SK-N-SH (cell line): ENCODE data around the gene ZC3H7B. TPM values are rescaled to one million over a fixed set of nuclear protein-coding genes. Genes with fewer than 3 reads are reported as not detected.

Experiments
- CTCF ChIA-PET: fragments of 300-600, 350-600 bp; formaldehyde crosslinking; extraction: SDS; loops from one replicate; lab custom pipeline; 2021; lab: Yijun Ruan, JAX
- POLR2A ChIA-PET: fragments of 350-600 bp; sonication (Branson Sonifier 250); formaldehyde crosslinking; extraction: SDS; loops from one replicate; lab custom pipeline; 2020; ENCODE audit warnings: antibody characterized with exemption, inconsistent platforms; lab: Yijun Ruan, JAX
- DNase-seq: peaks from one replicate; pipeline ENCODE4 v3.0.0; 2012
- H2AFZ ChIP-seq: fragments of 200-600 bp; sonication (generic); 2 replicates; pipeline ENCODE4 v1.8.1; 2016; ENCODE audit warnings: antibody characterized with exemption, mild to moderate bottlenecking, low read depth
- H3F3A ChIP-seq: fragments of 200-600 bp; sonication (generic); replicated peaks from 2 replicates; pipeline ENCODE3; 2016; ENCODE audit warnings: antibody characterized with exemption, mild to moderate bottlenecking; ENCODE audit not compliant: insufficient read depth
- H3K27ac ChIP-seq, 2 experiments: fragments of 200-500 bp in 1 of 2; fragments of 200-600 bp in 1 of 2; sonication (Bioruptor generic) in 1 of 2; sonication (generic), shearing (Covaris generic) in 1 of 2; 2 replicates each; pipeline versions ENCODE4 v1.5.1 to v1.6.1; 2014 to 2016; ENCODE audit warnings: low read depth in 2 of 2, inconsistent platforms in 1 of 2, low read length in 1 of 2, mild to moderate bottlenecking in 1 of 2, mixed read lengths in 1 of 2
- H3K27me3 ChIP-seq: fragments of 200-600 bp; sonication (generic), shearing (Covaris generic); 2 replicates; pipeline ENCODE4 v1.6.1; 2016; ENCODE audit warnings: mixed run types; ENCODE audit not compliant: insufficient read depth
- H3K36me3 ChIP-seq, 2 experiments: fragments of 200-500 bp in 1 of 2; fragments of 200-600 bp in 1 of 2; sonication (Bioruptor generic) in 1 of 2; sonication (generic) in 1 of 2; replicated peaks in 1 of 2; 2 replicates each; pipeline versions ENCODE3 to v1.5.1; 2014 to 2016; ENCODE audit warnings: low read length in 1 of 2, mild to moderate bottlenecking in 1 of 2; ENCODE audit not compliant: insufficient read depth in 2 of 2, control insufficient read depth in 1 of 2
- H3K4me1 ChIP-seq, 2 experiments: fragments of 200-500 bp in 1 of 2; fragments of 200-600 bp in 1 of 2; sonication (Bioruptor generic) in 1 of 2; sonication (generic), shearing (Covaris generic) in 1 of 2; 2 replicates each; pipeline versions ENCODE4 v1.5.1 to v1.6.1; 2014 to 2016; ENCODE audit warnings: low read depth in 1 of 2, low read length in 1 of 2, mixed run types in 1 of 2; ENCODE audit not compliant: insufficient read depth in 2 of 2, control insufficient read depth in 1 of 2
- H3K4me2 ChIP-seq: fragments of 200-600 bp; sonication (generic), shearing (Covaris generic); 2 replicates; pipeline ENCODE4 v1.6.1; 2017; ENCODE audit warnings: mixed run types
- H3K4me3 ChIP-seq, 2 experiments: fragments of 200-500 bp in 1 of 2; fragments of 200-600 bp in 1 of 2; sonication (Bioruptor generic) in 1 of 2; sonication (generic), shearing (Covaris generic) in 1 of 2; 2 replicates each; pipeline versions ENCODE4 v1.5.1 to v1.8.1; 2014 to 2016; ENCODE audit warnings: low read depth in 2 of 2, inconsistent platforms in 1 of 2, low read length in 1 of 2, mild to moderate bottlenecking in 1 of 2, mixed read lengths in 1 of 2, moderate library complexity in 1 of 2
- H3K79me2 ChIP-seq: fragments of 200-600 bp; sonication (generic); 2 replicates; pipeline ENCODE4 v1.8.1; 2017; ENCODE audit warnings: mild to moderate bottlenecking; ENCODE audit not compliant: insufficient read depth
- H3K9ac ChIP-seq: fragments of 200-600 bp; sonication (generic); 2 replicates; pipeline ENCODE4 v1.6.1; 2017; ENCODE audit warnings: mixed run types
- H3K9me2 ChIP-seq: fragments of 200-600 bp; sonication (generic); 2 replicates; pipeline ENCODE4 v1.6.1; 2017; ENCODE audit warnings: mixed run types
- H3K9me3 ChIP-seq: fragments of 200-600 bp; sonication (generic); 2 replicates; pipeline ENCODE4 v1.6.1; 2017; ENCODE audit warnings: mixed run types, mild to moderate bottlenecking, moderate library complexity
- H4K20me1 ChIP-seq: fragments of 200-600 bp; sonication (generic); 2 replicates; pipeline ENCODE4 v1.6.1; 2017; ENCODE audit warnings: mild to moderate bottlenecking, mixed run types; ENCODE audit not compliant: insufficient read depth
- CHD2 ChIP-seq: fragments of 150-350 bp; IDR thresholded peaks from 2 replicates; pipeline ENCODE4 v1.6.1; 2018; ENCODE audit warnings: low read length; ENCODE audit not compliant: partially characterized antibody
- EZH2phosphoT487 ChIP-seq: fragments of 200-600 bp; sonication (generic); IDR thresholded peaks from 2 replicates; pipeline ENCODE4 v1.6.1; 2017; ENCODE audit warnings: low read depth, mixed run types, mild to moderate bottlenecking, antibody characterized with exemption, moderate library complexity, borderline replicate concordance
- FOSL2 ChIP-seq: IDR thresholded peaks from 2 replicates; pipeline ENCODE4 v1.4.0; 2012; ENCODE audit warnings: low read depth, mild to moderate bottlenecking, moderate library complexity, borderline replicate concordance
- FOXJ3 ChIP-seq: sonication (generic); formaldehyde crosslinking; IDR thresholded peaks from 2 replicates; pipeline ENCODE4 v1.5.1; 2020; ENCODE audit warnings: mild to moderate bottlenecking, missing genetic modification reagents
- GABPA ChIP-seq: IDR thresholded peaks from 2 replicates; pipeline ENCODE4 v1.4.0; 2012; ENCODE audit warnings: low read depth, mild to moderate bottlenecking
- IRF3 ChIP-seq: fragments of 150-350 bp; IDR thresholded peaks from 2 replicates; pipeline ENCODE4 v1.6.1; 2016; ENCODE audit warnings: mild to moderate bottlenecking, low read depth, low read length
- MEF2A ChIP-seq: IDR thresholded peaks from 2 replicates; pipeline ENCODE4 v1.4.0; 2012; ENCODE audit warnings: low read depth, borderline replicate concordance
- MXI1 ChIP-seq: IDR thresholded peaks from 2 replicates; pipeline ENCODE4 v1.6.1; 2012; ENCODE audit warnings: mild to moderate bottlenecking, low read depth, low read length, improper control_type of control experiment
- NFIC ChIP-seq: IDR thresholded peaks from 2 replicates; pipeline ENCODE4 v1.4.0; 2012; ENCODE audit warnings: borderline replicate concordance
- NRF1 ChIP-seq: IDR thresholded peaks from 2 replicates; pipeline ENCODE4 v1.6.1; 2012; ENCODE audit warnings: low read depth, mild to moderate bottlenecking, low read length
- PBX3 ChIP-seq: IDR thresholded peaks from 2 replicates; pipeline ENCODE4; 2012
- RFX5 ChIP-seq: IDR thresholded peaks from 2 replicates; pipeline ENCODE4 v1.6.1; 2012; ENCODE audit warnings: mild to moderate bottlenecking, improper control_type of control experiment, low read length
- RXRA ChIP-seq: IDR thresholded peaks from 2 replicates; pipeline ENCODE4 v1.4.0; 2012; ENCODE audit warnings: low read depth, mild to moderate bottlenecking, borderline replicate concordance
- SMC3 ChIP-seq: IDR thresholded peaks from 2 replicates; pipeline ENCODE4 v1.6.1; 2012; ENCODE audit warnings: low read depth, low read length, improper control_type of control experiment
- TAF1 ChIP-seq: IDR thresholded peaks from 2 replicates; pipeline ENCODE4 v1.6.1; 2012; ENCODE audit warnings: low read depth, mild to moderate bottlenecking, low read length, moderate library complexity, borderline replicate concordance
- TEAD4 ChIP-seq: IDR thresholded peaks from 2 replicates; pipeline ENCODE4 v1.4.0; 2012; ENCODE audit warnings: mild to moderate bottlenecking, borderline replicate concordance; ENCODE audit not compliant: insufficient read depth
- YY1 ChIP-seq: IDR thresholded peaks from 2 replicates; pipeline ENCODE4 v1.4.0; 2012; ENCODE audit warnings: low read depth, mild to moderate bottlenecking
- whole genome bisulfite sequencing: methylation state at CpG from one replicate; pipeline ENCODE4 v1.1.6; 2017; ENCODE audit warnings: low lambda C conversion rate; 5-methylcytosine and 5-hydroxymethylcytosine counted together
- polyA plus RNA-seq, 3 experiments: library from polyadenylated mRNA; depleted of rRNA; stranded (reverse); fragments of >200 nt; gene quantifications; 2 replicates each; pipeline ENCODE4 v1.2.3, GENCODE V29; 2012
- TF ChIP-seq, protein P1 (sequence below): fragments of 200-600 bp; sonication (generic); IDR thresholded peaks from 2 replicates; pipeline ENCODE4 v1.6.1; 2017; ENCODE audit warnings: antibody characterized with exemption, mild to moderate bottlenecking, moderate library complexity
- TF ChIP-seq, protein P2 (sequence below): IDR thresholded peaks from 2 replicates; pipeline ENCODE4 v1.4.0; 2012; ENCODE audit warnings: low read depth, borderline replicate concordance
- TF ChIP-seq, protein P3 (sequence below): fragments of 150-350 bp; IDR thresholded peaks from 2 replicates; pipeline ENCODE4 v1.6.1; 2017; ENCODE audit warnings: antibody characterized with exemption, low read length, low read depth, borderline replicate concordance
- TF ChIP-seq, protein P4 (sequence below): IDR thresholded peaks from 2 replicates; pipeline ENCODE4 v1.4.0; 2012; ENCODE audit warnings: low read depth

The ZC3H7B gene
- polyA plus RNA-seq, 1 of the 3 experiments (the other 2 are of a cell fraction) = 27.1 TPM

- TF ChIP-seq, protein P1, sequence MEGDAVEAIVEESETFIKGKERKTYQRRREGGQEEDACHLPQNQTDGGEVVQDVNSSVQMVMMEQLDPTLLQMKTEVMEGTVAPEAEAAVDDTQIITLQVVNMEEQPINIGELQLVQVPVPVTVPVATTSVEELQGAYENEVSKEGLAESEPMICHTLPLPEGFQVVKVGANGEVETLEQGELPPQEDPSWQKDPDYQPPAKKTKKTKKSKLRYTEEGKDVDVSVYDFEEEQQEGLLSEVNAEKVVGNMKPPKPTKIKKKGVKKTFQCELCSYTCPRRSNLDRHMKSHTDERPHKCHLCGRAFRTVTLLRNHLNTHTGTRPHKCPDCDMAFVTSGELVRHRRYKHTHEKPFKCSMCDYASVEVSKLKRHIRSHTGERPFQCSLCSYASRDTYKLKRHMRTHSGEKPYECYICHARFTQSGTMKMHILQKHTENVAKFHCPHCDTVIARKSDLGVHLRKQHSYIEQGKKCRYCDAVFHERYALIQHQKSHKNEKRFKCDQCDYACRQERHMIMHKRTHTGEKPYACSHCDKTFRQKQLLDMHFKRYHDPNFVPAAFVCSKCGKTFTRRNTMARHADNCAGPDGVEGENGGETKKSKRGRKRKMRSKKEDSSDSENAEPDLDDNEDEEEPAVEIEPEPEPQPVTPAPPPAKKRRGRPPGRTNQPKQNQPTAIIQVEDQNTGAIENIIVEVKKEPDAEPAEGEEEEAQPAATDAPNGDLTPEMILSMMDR = no peak
- TF ChIP-seq RFX5 = no peak
- no peak for TF ChIP-seq MEF2A
- no peak for TF ChIP-seq TEAD4
- TF ChIP-seq IRF3 = no peak
- no peak for TF ChIP-seq YY1
- TF ChIP-seq, protein P2, sequence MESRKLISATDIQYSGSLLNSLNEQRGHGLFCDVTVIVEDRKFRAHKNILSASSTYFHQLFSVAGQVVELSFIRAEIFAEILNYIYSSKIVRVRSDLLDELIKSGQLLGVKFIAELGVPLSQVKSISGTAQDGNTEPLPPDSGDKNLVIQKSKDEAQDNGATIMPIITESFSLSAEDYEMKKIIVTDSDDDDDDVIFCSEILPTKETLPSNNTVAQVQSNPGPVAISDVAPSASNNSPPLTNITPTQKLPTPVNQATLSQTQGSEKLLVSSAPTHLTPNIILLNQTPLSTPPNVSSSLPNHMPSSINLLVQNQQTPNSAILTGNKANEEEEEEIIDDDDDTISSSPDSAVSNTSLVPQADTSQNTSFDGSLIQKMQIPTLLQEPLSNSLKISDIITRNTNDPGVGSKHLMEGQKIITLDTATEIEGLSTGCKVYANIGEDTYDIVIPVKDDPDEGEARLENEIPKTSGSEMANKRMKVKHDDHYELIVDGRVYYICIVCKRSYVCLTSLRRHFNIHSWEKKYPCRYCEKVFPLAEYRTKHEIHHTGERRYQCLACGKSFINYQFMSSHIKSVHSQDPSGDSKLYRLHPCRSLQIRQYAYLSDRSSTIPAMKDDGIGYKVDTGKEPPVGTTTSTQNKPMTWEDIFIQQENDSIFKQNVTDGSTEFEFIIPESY = no peak
Measured at GRCh38 chr22:41274856-41275255, 26.5 kb upstream of the ZC3H7B start (continued).

- H3K36me3 ChIP-seq = peaks cover 9 to 19% of the 10 kb centered on the region in 2 experiments
Measured at GRCh38 chr22:41280065-41280464, 21.3 kb upstream of the ZC3H7B start.

More at GRCh38 chr22:41280065-41280464, 21.3 kb upstream of the ZC3H7B start:
- Histone ChIP-seq H3K4me2 (no peak overlapping the region), H4K20me1 (no peaks in the 10 kb centered on the region), H3K4me1 (no peaks in the 10 kb centered on the region; a peak in 1 of 4 replicates), H3K9ac (no peak overlapping the region), H3K9me3 (no peaks in the 10 kb centered on the region), H3F3A (no peaks in the 10 kb centered on the region), H3K79me2 (peaks cover 73% of the 10 kb centered on the region), H3K27me3 (no peaks in the 10 kb centered on the region), H3K9me2 (no peaks in the 10 kb centered on the region), H3K4me3 (no peak overlapping the region), H2AFZ (no peak overlapping the region)
- DNase-seq = no peak
- POLR2A ChIA-PET = no interaction called here
- WGBS = 48% methylated on average over 2 of the region's 3 CpGs
- TF ChIP-seq EZH2phosphoT487 (no peak), NFIC (no peak), MXI1 (no peak), GABPA (no peak), PBX3 (no peak), YY1 (no peak), SMC3 (no peak), RFX5 (no peak), CHD2 (no peak), MEF2A (no peak), TAF1 (no peak), FOXJ3 (CRISPR knock-in tag) (no peak), TEAD4 (no peak), FOSL2 (no peak), RXRA (no peak), NRF1 (no peak)
- TF ChIP-seq, protein P1 = no peak
- TF ChIP-seq, protein P3, sequence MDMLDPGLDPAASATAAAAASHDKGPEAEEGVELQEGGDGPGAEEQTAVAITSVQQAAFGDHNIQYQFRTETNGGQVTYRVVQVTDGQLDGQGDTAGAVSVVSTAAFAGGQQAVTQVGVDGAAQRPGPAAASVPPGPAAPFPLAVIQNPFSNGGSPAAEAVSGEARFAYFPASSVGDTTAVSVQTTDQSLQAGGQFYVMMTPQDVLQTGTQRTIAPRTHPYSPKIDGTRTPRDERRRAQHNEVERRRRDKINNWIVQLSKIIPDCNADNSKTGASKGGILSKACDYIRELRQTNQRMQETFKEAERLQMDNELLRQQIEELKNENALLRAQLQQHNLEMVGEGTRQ = no peak
- TF ChIP-seq, protein P4, sequence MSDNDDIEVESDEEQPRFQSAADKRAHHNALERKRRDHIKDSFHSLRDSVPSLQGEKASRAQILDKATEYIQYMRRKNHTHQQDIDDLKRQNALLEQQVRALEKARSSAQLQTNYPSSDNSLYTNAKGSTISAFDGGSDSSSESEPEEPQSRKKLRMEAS = no peak
- TF ChIP-seq, all 33 proteins: peak for 0
- CTCF ChIA-PET = no interaction called here
- no peak overlapping the region for H3K27ac ChIP-seq
